Small intestine (tissue), 7 donors: ENCODE data around the gene ADARB2. TPM values are rescaled to one million over a fixed set of nuclear protein-coding genes. Genes with fewer than 3 reads are reported as not detected.

ENCODE experiments used
- DNase-seq, 2 donors: peaks; one replicate each; pipeline versions ENCODE4 v3.0.0 to v3.0.0-alpha.2; 2013
- FAIRE-seq: peaks from 2 replicates; lab custom pipeline; 2012; peaks lifted over from hg19 to GRCh38; lab: Jason Lieb, UNC
- H3K27ac ChIP-seq, 3 donors: one replicate each; pipeline ENCODE4 v1.5.1; 2013; ENCODE audit warnings: low read length in 2 of 3, mild to moderate bottlenecking in 2 of 3, control low read depth in 1 of 3, inconsistent platforms in 1 of 3, low read depth in 1 of 3, moderate library complexity in 1 of 3
- H3K27me3 ChIP-seq, 3 donors: one replicate each; pipeline ENCODE4 v1.6.1; 2013; ENCODE audit warnings: low read length in 3 of 3, inconsistent platforms in 1 of 3; ENCODE audit not compliant: control insufficient read depth in 3 of 3, insufficient read depth in 3 of 3
- H3K36me3 ChIP-seq, 3 donors: one replicate each; pipeline ENCODE4 v1.6.1; 2013; ENCODE audit warnings: low read length in 3 of 3, inconsistent platforms in 1 of 3, low read depth in 1 of 3, mild to moderate bottlenecking in 1 of 3, moderate library complexity in 1 of 3; ENCODE audit not compliant: control insufficient read depth in 3 of 3, insufficient read depth in 2 of 3
- H3K4me1 ChIP-seq, 3 donors: one replicate each; pipeline ENCODE4 v1.6.1; 2013; ENCODE audit warnings: low read length in 2 of 3, inconsistent platforms in 1 of 3, low read depth in 1 of 3, mild to moderate bottlenecking in 1 of 3, moderate library complexity in 1 of 3; ENCODE audit not compliant: control insufficient read depth in 3 of 3, insufficient read depth in 2 of 3
- H3K4me3 ChIP-seq, 3 donors: one replicate each; pipeline ENCODE4 v1.5.1; 2013; ENCODE audit warnings: low read length in 3 of 3, control low read depth in 1 of 3, inconsistent platforms in 1 of 3, low read depth in 1 of 3, mild to moderate bottlenecking in 1 of 3, moderate library complexity in 1 of 3
- H3K9me3 ChIP-seq, 2 donors: one replicate each; pipeline ENCODE4 v1.6.1; 2013; ENCODE audit warnings: low read depth in 1 of 2, low read length in 1 of 2; ENCODE audit not compliant: control insufficient read depth in 2 of 2, insufficient read depth in 1 of 2
- WGBS, 3 donors: extraction: QIAGEN DNeasy Blood & Tissue Kit; methylation state at CpG; one replicate each; pipeline ENCODE4 v1.1.7; 2013; 5-methylcytosine and 5-hydroxymethylcytosine counted together
- polyA plus RNA-seq, 4 donors: library from polyadenylated mRNA; stranded (reverse) in 3 of 4; unstranded in 1 of 4; fragments of 200-250 nt in 3 of 4; fragments of 120-200 nt in 1 of 4; gene quantifications; one replicate each; pipeline versions ENCODE4 v1.2.1 to v1.2.3, GENCODE V29; 2013
- donor health status: healthy with polysubstance abuse.
- donor health status: control.
- donor health status: control.
- donor health status: Bipolar disorder and iron deficiency.
- donor health status: healthy.

The ADARB2 gene
- polyA plus RNA-seq, 4 donors = 0.35 to 1.8 (median 0.94) TPM

DNA sequence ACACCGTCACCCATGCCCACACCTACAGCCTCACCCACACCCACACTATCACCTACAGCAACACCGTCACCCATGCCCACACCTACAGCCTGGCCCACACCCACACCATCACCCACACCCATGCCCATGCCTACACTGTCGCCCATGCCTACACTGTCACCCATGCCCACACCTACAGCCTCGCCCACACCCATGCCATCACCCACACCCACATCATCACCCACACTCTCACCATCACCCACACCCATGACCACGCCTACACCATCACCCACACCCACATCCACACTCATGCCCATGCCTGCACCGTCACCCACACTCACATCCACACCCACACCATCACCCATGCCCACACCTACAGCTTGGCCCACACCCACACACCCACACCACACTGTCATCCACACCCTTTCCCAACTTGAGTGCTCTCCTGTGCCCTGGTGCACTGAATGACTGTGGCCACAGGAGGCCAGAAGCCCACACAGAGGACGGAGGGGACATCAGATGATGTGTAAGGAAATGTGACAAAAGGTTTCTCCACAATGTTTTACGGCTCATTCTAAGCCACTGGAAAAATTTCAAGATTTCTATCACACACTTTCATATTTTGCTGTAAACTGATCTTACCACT is 527.9 kb downstream of the ADARB2 start:
- WGBS, 3 donors = 66 to 83% (median 78%) methylated on average over 8 of the region's 8 CpGs
- no peaks in the 10 kb centered on the region for H3K27me3 ChIP-seq
- H3K4me1 ChIP-seq = no peaks in the 10 kb centered on the region
- no peak overlapping the region for H3K4me3 ChIP-seq
- DNase-seq (no peak), FAIRE-seq (no peak)
- H3K36me3 ChIP-seq = no peaks in the 10 kb centered on the region
- H3K9me3 ChIP-seq = no peaks in the 10 kb centered on the region
- H3K27ac ChIP-seq = no peak overlapping the region

DNA sequence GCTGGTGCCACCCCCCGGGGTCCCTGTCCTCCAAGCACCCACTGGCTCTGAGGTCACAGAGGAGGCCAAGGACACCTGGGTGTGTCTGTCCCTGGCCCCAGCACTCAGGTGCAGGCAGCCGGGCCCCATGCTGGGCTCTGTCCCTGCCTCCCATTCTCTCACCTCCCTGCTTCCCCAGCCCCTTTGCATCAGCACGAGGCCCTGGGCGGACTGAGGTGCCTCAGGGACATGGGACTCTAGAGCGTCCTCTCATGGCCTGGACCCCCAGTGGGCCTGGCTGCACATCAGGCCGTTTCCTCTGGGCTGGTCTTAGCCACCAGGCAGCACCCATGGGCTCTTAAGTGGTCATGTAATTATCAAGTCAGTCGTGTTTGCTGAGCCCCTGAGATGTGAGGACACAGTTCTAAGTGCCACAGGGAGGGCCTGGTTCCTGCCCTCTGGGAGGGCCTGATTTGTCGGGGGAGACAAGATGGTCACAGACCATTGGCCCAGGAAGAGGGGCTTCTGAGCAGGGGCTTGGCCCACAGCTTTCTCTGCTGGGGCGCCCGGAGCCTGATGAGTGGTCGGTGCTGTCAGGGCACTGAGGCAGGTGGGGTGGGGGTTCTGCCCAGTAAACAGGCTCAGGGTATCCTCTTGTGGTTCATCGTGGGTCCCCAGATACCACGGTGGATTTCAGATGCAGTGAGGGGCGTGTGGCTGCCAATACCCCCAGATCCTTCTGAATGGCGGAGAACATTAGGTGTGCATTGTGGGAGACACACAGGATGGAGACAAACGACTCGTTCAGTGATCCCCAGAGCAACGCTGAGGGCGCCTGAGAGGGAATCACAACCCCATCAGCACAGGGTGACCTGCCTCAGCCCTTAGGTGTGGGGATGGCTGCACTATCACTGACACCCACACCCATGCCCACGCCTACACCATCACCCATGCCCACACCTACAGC is 528.7 kb downstream of the ADARB2 start:
- Histone ChIP-seq H3K4me3 (no peak overlapping the region), H3K27me3 (no peaks in the 10 kb centered on the region), H3K27ac (no peak overlapping the region), H3K4me1 (no peaks in the 10 kb centered on the region), H3K36me3 (no peaks in the 10 kb centered on the region), H3K9me3 (no peaks in the 10 kb centered on the region)
- 83 to 91% (median 86%) methylated on average over 20 of the region's 20 CpGs for WGBS, 3 donors
- FAIRE-seq (no peak), DNase-seq (no peak)

DNA sequence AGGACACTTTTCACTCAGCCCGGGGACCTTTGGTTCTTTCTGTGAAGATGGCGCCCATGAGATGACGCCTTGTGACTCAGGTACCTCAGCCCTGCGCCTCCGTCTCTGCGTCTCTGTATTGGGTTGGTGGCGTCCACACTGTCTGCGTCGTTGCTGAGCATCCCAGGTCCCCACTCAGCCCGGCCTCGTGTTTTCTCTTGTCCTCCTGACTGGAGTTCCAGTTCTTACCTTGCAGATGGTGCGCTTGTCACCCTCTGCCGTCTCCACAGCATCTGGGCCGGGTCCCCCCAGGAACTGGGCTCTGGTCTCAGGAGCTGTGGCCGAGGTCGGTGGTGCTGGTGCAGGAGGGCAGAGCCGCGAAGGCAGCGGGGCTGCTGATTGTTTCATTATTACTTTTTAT is 530.7 kb downstream of the ADARB2 start:
- FAIRE-seq = no peak
- no peak overlapping the region for H3K27ac ChIP-seq
- WGBS, 3 donors = 88 to 92% (median 90%) methylated on average over 19 of the region's 19 CpGs
- H3K4me3 ChIP-seq = no peak overlapping the region
- H3K9me3 ChIP-seq = no peaks in the 10 kb centered on the region
- H3K27me3 ChIP-seq = no peaks in the 10 kb centered on the region
- H3K36me3 ChIP-seq = no peaks in the 10 kb centered on the region
- H3K4me1 ChIP-seq = no peaks in the 10 kb centered on the region
- DNase-seq = no peak

DNA sequence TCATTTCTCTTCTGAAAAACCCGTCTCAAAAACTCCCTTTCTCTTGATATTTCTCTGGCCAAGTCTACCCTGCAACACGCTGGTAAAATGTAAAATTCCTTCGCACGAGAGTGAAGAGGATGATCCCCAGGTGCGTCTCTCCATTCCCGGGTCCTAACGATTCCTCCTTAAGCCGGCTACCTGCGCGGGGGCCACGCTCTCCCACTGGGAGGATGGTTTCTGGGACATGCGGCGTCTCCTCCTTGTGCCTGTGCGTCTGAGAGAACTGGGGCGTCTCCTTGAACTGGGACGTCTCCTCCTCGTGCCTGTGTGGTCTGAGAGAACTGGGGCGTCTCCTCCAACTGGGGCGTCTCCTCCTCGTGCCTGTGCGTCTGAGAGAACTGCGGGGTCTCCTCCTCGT is 531.2 kb downstream of the ADARB2 start:
- H3K9me3 ChIP-seq = no peaks in the 10 kb centered on the region
- no peaks in the 10 kb centered on the region for H3K36me3 ChIP-seq
- FAIRE-seq (no peak), DNase-seq (no peak)
- H3K27me3 ChIP-seq = no peaks in the 10 kb centered on the region
- no peak overlapping the region for H3K4me3 ChIP-seq
- no peak overlapping the region for H3K27ac ChIP-seq
- 87 to 92% (median 89%) methylated on average over 23 of the region's 23 CpGs for WGBS, 3 donors
- H3K4me1 ChIP-seq = no peaks in the 10 kb centered on the region

DNA sequence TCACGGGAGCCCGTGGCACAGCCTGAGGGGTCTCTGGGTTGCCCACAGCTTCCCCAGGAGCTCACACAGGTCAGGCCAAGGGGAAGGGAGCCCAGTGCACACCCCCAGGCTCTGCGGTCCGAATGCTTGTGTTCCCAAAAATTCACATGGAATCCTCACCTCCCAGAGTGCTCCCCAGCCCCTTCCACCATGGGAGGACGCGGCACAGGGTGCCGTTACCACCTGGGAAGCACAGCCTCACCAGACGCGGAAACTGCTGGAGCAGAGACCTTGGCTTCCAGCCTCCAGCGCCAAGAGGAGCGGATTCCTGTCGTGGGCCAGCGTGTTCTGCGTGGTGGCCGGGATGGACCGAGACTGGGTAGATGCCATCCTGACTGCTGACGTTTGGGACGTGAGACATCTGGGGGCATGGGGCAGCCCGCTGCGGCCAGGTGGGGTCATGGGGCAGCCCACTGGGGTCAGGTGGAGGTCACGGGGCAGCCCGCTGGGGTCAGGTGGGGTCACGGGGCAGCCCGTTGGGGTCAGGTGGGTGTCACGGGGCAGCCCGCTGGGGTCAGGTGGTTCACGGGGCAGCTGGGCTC is 531.8 kb downstream of the ADARB2 start:
- FAIRE-seq = no peak
- DNase-seq = no peak
- 88 to 95% (median 95%) methylated on average over 27 of the region's 27 CpGs for WGBS, 3 donors

DNA sequence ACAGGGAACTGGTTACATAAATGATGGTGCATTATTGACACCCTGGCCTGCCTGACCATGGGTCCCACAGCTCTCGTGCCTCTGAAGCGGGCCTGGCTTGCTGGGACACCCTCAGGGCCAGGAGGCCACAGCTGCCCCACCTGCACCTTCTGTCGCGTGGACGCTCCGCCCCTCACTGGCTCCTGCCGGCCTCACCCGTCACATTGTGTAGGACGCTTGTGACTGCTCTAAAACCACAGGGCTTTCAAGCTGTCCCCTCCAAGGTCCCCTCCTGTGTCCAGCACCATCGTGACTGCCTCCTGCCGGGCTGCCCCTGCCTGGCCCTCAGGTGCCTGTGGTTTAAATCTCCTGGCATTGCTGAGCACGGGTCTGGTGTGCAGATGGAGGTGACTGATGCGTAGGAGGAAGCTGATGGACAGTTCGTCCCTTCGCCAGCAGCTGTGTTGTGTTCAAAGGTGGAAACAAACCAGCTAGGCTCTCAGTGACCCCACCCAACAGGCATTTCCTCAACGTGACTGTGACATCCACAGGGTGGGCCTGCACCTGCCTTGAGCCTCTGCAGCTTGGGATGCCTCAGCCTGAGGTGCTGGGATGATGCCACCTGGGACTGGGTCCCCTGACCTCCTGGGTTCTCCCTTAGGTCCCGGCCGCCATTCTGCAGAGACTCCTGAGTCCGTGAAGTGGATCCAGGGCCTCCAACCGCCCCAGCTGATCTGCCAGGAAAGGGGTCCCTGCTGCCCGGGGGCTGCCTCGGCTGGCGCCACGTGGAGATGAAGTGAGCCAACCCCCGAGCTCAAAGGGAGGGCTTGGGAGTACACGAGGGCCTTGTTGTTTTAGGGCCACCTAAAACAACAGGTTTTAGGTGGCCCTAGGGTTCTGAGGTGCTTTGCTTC is 532.6 kb downstream of the ADARB2 start:
- no peaks in the 10 kb centered on the region for H3K27me3 ChIP-seq
- WGBS, 3 donors = 80 to 83% (median 82%) methylated on average over 26 of the region's 26 CpGs
- no peak for DNase-seq
- no peak for FAIRE-seq
- no peaks in the 10 kb centered on the region for H3K9me3 ChIP-seq
- no peaks in the 10 kb centered on the region for H3K36me3 ChIP-seq
- H3K27ac ChIP-seq = no peak overlapping the region
- no peaks in the 10 kb centered on the region for H3K4me1 ChIP-seq
- no peak overlapping the region for H3K4me3 ChIP-seq

More for the DNA sequence above, 531.8 kb downstream of the ADARB2 start:
- Histone ChIP-seq H3K4me3 (no peak overlapping the region), H3K27ac (no peak overlapping the region), H3K36me3 (no peaks in the 10 kb centered on the region), H3K27me3 (no peaks in the 10 kb centered on the region), H3K9me3 (no peaks in the 10 kb centered on the region), H3K4me1 (no peaks in the 10 kb centered on the region)

DNA sequence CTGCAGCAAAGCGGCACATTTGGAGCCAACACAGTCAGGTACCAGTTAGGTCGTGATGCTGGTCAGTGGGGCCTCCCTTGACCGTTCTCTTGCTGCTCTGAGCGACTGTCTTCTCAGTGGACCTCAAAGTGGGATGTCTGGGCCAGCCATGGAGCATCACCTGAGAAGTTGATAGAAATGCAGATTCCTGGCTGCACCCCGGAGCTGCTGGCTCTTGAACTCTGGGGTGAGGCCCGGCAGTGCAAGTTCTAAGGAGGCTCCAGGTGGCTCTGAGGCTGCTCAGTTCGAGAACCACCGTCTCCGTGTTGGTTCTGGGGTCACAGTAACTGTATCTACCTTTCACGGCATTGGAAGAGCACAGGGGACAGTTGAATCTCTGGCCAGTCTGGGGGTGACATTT is 533.6 kb downstream of the ADARB2 start:
- Histone ChIP-seq H3K36me3 (no peaks in the 10 kb centered on the region), H3K9me3 (no peaks in the 10 kb centered on the region), H3K4me3 (no peak overlapping the region), H3K27ac (no peak overlapping the region), H3K4me1 (peaks cover 0 to 6% (median 0%) of the 10 kb centered on the region in 3 donors), H3K27me3 (no peaks in the 10 kb centered on the region)
- no peak for DNase-seq
- no peak for FAIRE-seq
- WGBS, 3 donors = 84 to 89% (median 86%) methylated on average over 10 of the region's 10 CpGs

DNA sequence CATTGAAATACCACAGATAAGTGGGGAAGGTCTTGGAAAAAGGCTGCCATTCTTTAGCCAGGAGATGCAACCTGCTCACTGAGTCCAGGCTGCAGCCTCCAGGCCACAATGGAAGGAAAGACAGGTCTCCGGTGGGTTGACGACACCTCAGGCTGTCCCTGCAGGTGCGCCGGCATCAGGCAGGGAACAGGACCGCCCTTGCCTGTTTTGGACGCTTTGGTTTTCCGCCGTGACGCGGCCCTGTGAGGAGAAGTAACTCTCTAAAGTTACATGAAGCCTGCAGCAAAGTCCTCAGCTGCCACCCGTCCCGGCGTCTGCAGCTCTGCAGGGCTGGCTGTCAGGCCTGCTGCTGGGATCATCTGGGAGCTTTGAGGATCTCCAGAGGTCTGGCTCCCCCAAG is 534.1 kb downstream of the ADARB2 start:
- DNase-seq (no peak), FAIRE-seq (no peak)
- Histone ChIP-seq H3K27me3 (no peaks in the 10 kb centered on the region), H3K9me3 (no peaks in the 10 kb centered on the region), H3K4me3 (no peak overlapping the region), H3K4me1 (peaks cover 0 to 10% (median 0%) of the 10 kb centered on the region in 3 donors), H3K27ac (no peak overlapping the region), H3K36me3 (no peaks in the 10 kb centered on the region)
- 87 to 89% (median 88%) methylated on average over 13 of the region's 13 CpGs for WGBS, 3 donors
